ENCODE data around the gene TLR1. TPM values are rescaled to one million over a fixed set of nuclear protein-coding genes. Genes with fewer than 3 reads are reported as not detected.

Gene TLR1
- 35.3 TPM for total RNA-seq
- long read RNA-seq, partial matches to known transcripts: 0 of 11 reads
- long read RNA-seq, other reads (novel, unspliced or antisense): 9 of 11 reads

GRCh38 chr4:38804654-38805295, at the start of gene TLR1:
Gene TLR1, minus strand, starts transcription at chr4:38804791. Its CDS starts 5,960 bp downstream, at chr4:38798831.
- DNase-seq (no peak), ATAC-seq (peak; percentile 78 to 82)
- Histone ChIP-seq H3K4me1 (peaks cover 15% of the 10 kb centered on the region), H3K27ac (peak within 1 kb of the TSS; percentile 80), H3K36me3 (peaks cover 10% of the 10 kb centered on the region), H3K9me3 (no peaks in the 10 kb centered on the region), H3K4me3 (peak within 1 kb of the TSS; percentile 51), H3K27me3 (ENCODE audit: low read depth) (no peaks in the 10 kb centered on the region)
- TF ChIP-seq, protein P1, sequence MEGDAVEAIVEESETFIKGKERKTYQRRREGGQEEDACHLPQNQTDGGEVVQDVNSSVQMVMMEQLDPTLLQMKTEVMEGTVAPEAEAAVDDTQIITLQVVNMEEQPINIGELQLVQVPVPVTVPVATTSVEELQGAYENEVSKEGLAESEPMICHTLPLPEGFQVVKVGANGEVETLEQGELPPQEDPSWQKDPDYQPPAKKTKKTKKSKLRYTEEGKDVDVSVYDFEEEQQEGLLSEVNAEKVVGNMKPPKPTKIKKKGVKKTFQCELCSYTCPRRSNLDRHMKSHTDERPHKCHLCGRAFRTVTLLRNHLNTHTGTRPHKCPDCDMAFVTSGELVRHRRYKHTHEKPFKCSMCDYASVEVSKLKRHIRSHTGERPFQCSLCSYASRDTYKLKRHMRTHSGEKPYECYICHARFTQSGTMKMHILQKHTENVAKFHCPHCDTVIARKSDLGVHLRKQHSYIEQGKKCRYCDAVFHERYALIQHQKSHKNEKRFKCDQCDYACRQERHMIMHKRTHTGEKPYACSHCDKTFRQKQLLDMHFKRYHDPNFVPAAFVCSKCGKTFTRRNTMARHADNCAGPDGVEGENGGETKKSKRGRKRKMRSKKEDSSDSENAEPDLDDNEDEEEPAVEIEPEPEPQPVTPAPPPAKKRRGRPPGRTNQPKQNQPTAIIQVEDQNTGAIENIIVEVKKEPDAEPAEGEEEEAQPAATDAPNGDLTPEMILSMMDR (IDR thresholded peaks at IDR 0.05): peak; percentile 55
- intact Hi-C loops (cut with DNase I): no loop called here

DNA sequence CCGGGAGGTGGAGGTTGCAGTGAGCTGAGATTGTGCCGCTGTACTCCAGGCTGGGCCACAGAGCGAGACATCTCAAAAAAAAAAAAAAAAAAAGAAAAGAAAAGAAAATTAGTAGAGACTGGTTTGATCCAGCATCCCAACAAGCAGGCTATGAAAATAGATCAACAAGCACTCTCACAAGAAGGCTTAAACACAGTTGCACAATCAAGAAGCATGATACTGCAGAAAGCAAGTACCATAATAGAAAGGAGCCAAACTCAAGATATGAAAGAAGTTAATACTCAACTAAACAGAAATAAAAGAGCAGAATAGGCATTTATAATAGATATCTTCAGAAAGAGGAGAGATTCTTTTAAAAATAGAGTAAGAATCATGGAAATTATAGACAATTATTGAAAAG, 41.4 kb upstream of the TLR1 start:
- Histone ChIP-seq H3K4me1 (no peaks in the 10 kb centered on the region), H3K4me3 (no peak overlapping the region), H3K27me3 (ENCODE audit: low read depth) (no peaks in the 10 kb centered on the region), H3K36me3 (no peaks in the 10 kb centered on the region), H3K27ac (no peak overlapping the region), H3K9me3 (no peaks in the 10 kb centered on the region)
- DNase-seq (no peak), ATAC-seq (no peak)
- TF ChIP-seq, protein P1 (IDR thresholded peaks at IDR 0.05): no peak
- intact Hi-C loops (cut with DNase I): no loop called here

GRCh38 chr4:38842994-38843393, 38.4 kb upstream of the TLR1 start:
- H3K4me1 ChIP-seq: no peaks in the 10 kb centered on the region
- no peaks in the 10 kb centered on the region for H3K9me3 ChIP-seq
- no peak for ATAC-seq
- no peak overlapping the region for H3K4me3 ChIP-seq
- no peak overlapping the region for H3K27ac ChIP-seq
- no peak for DNase-seq
- intact Hi-C loops (cut with DNase I): no loop called here
- no peaks in the 10 kb centered on the region for H3K27me3 ChIP-seq (ENCODE audit: low read depth)
- TF ChIP-seq, protein P1 (IDR thresholded peaks at IDR 0.05): no peak
- no peaks in the 10 kb centered on the region for H3K36me3 ChIP-seq

DNA sequence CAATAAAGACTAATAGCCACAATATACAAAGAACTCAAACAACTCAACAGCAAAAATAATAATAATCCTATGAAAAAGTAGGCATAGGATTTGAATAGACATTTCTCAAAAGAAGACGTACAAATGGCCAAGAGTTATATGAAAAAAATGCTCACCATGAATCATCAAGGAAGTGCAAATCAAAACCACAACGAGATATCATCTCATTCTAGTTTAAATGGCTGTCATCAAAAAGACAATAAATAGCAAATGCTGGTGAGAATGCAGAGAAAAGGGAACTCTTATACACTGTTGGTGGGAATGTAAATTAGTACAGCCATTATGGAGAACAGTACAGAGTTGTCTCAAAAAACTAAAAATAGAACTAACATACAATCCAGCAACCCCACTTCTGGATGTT, 33.3 kb upstream of the TLR1 start:
- Histone ChIP-seq H3K27ac (no peak overlapping the region), H3K27me3 (ENCODE audit: low read depth) (no peaks in the 10 kb centered on the region), H3K4me1 (no peaks in the 10 kb centered on the region), H3K4me3 (no peak overlapping the region), H3K9me3 (peaks cover 20% of the 10 kb centered on the region), H3K36me3 (no peaks in the 10 kb centered on the region)
- ATAC-seq: no peak
- DNase-seq: no peak
- intact Hi-C loops (cut with DNase I): no loop called here
- TF ChIP-seq, protein P1 (IDR thresholded peaks at IDR 0.05): no peak

- intact Hi-C loops (cut with DNase I): no loop called here
- peaks cover 20% of the 10 kb centered on the region for H3K9me3 ChIP-seq
- TF ChIP-seq, protein P1 (IDR thresholded peaks at IDR 0.05): no peak
- ATAC-seq (no peak), DNase-seq (no peak)
- no peaks in the 10 kb centered on the region for H3K4me1 ChIP-seq
- H3K4me3 ChIP-seq: no peak overlapping the region
- H3K27me3 ChIP-seq (ENCODE audit: low read depth): no peaks in the 10 kb centered on the region
- no peak overlapping the region for H3K27ac ChIP-seq
- H3K36me3 ChIP-seq: no peaks in the 10 kb centered on the region
Observed at GRCh38 chr4:38837334-38837733, 32.7 kb upstream of the TLR1 start.

Data from lower lobe of right lung (tissue), 2 donors.